H1 (cell line): ENCODE data around the gene TNFRSF14. TPM values are rescaled to one million over a fixed set of nuclear protein-coding genes. Genes with fewer than 3 reads are reported as not detected.

ENCODE experiments used
- CTCF ChIA-PET: fragments of 300-600 bp; sonication (Branson Sonifier 250); formaldehyde crosslinking; loops from one replicate; lab custom pipeline; 2021; ENCODE audit not compliant: partially characterized antibody; lab: Charles Lee
- POLR2A ChIA-PET: fragments of 300-600 bp; sonication (Branson Sonifier 250); formaldehyde crosslinking; loops from one replicate; lab custom pipeline; 2021; ENCODE audit warnings: inconsistent platforms; ENCODE audit not compliant: partially characterized antibody; lab: Charles Lee
- DNase-seq, 2 experiments: peaks; one replicate each; pipeline versions ENCODE4 v3.0.0 to v3.0.0-alpha.2; 2010 to 2022; ENCODE audit warnings: low spot score in 2 of 2, low read depth in 1 of 2, mixed read lengths in 1 of 2
- FAIRE-seq: peaks from 2 replicates; lab custom pipeline; 2011; peaks lifted over from hg19 to GRCh38; lab: Jason Lieb, UNC
- H2AFZ ChIP-seq: 2 replicates; pipeline ENCODE4 v1.8.1; 2012; ENCODE audit warnings: low read length, inconsistent platforms
- H2AK5ac ChIP-seq: 2 replicates; pipeline ENCODE4 v1.6.1; 2013; ENCODE audit warnings: low read depth, low read length
- H2BK120ac ChIP-seq: replicated peaks from 2 replicates; pipeline ENCODE3; 2013; ENCODE audit warnings: low read depth, low read length, inconsistent platforms
- H2BK12ac ChIP-seq: 2 replicates; pipeline ENCODE4 v1.6.1; 2013; ENCODE audit warnings: low read depth, low read length
- H2BK15ac ChIP-seq: 2 replicates; pipeline ENCODE4 v1.6.1; 2013; ENCODE audit warnings: low read length
- H2BK20ac ChIP-seq: 2 replicates; pipeline ENCODE4 v1.6.1; 2013; ENCODE audit warnings: low read length
- H2BK5ac ChIP-seq: 2 replicates; pipeline ENCODE4 v1.6.1; 2013; ENCODE audit warnings: low read depth, low read length
- H3K14ac ChIP-seq: 2 replicates; pipeline ENCODE4 v1.6.1; 2013; ENCODE audit warnings: inconsistent platforms; ENCODE audit not compliant: insufficient read length
- H3K18ac ChIP-seq: 2 replicates; pipeline ENCODE4 v1.6.1; 2013; ENCODE audit warnings: low read length; ENCODE audit errors: extremely low read depth
- H3K23ac ChIP-seq: 2 replicates; pipeline ENCODE4 v1.6.1; 2013; ENCODE audit warnings: inconsistent platforms; ENCODE audit not compliant: insufficient read length
- H3K23me2 ChIP-seq: 2 replicates; pipeline ENCODE4 v1.6.1; 2013; ENCODE audit warnings: low read depth, low read length
- H3K27ac ChIP-seq: 2 replicates; pipeline ENCODE4 v1.6.1; 2011; ENCODE audit warnings: low read depth, low read length, inconsistent platforms
- H3K27me3 ChIP-seq, 4 experiments: replicated peaks in 1 of 4; 1 replicate in 1 of 4; 2 replicates in 3 of 4; pipeline versions ENCODE4 v1.6.1 to v1.8.1; 2011 to 2013; ENCODE audit warnings: low read length in 3 of 4, mild to moderate bottlenecking in 3 of 4, inconsistent platforms in 2 of 4, mixed read lengths in 2 of 4, moderate library complexity in 1 of 4; ENCODE audit not compliant: control insufficient read depth in 3 of 4, insufficient read depth in 3 of 4; ENCODE audit errors: extremely low read depth in 1 of 4
- H3K36me3 ChIP-seq, 4 experiments: 2 replicates each; pipeline versions ENCODE4 v1.6.1 to v1.8.1; 2011 to 2013; ENCODE audit warnings: mild to moderate bottlenecking in 4 of 4, low read length in 3 of 4, moderate library complexity in 2 of 4, control low read depth in 1 of 4, inconsistent platforms in 1 of 4; ENCODE audit not compliant: insufficient read depth in 4 of 4, control insufficient read depth in 2 of 4
- H3K4ac ChIP-seq: replicated peaks from 2 replicates; pipeline ENCODE3; 2013; ENCODE audit warnings: low read length, low read depth, mixed read lengths, inconsistent platforms; ENCODE audit not compliant: insufficient read length
- H3K4me1 ChIP-seq, 4 experiments: replicated peaks in 1 of 4; 1 replicate in 1 of 4; 2 replicates in 3 of 4; pipeline versions ENCODE4 v1.6.1 to v1.8.1; 2011 to 2013; ENCODE audit warnings: low read length in 3 of 4, inconsistent platforms in 2 of 4, mixed read lengths in 1 of 4; ENCODE audit not compliant: insufficient read depth in 4 of 4, control insufficient read depth in 3 of 4
- H3K4me2 ChIP-seq, 2 experiments: 2 replicates each; pipeline versions ENCODE4 v1.6.1 to v1.8.1; 2011 to 2013; ENCODE audit warnings: low read depth in 2 of 2, low read length in 2 of 2, control low read depth in 1 of 2, inconsistent platforms in 1 of 2, mild to moderate bottlenecking in 1 of 2; ENCODE audit not compliant: insufficient read depth in 1 of 2
- H3K4me3 ChIP-seq, 4 experiments: fragments of 200-600, 300-600 bp in 1 of 4; sonication (generic), shearing (Covaris generic), sonication (Bioruptor Twin) in 1 of 4; 2 replicates each; pipeline versions ENCODE4 v1.5.1 to v1.8.1; 2011 to 2016; ENCODE audit warnings: low read length in 4 of 4, low read depth in 3 of 4, control low read depth in 2 of 4, inconsistent platforms in 2 of 4, mild to moderate bottlenecking in 2 of 4, mixed read lengths in 1 of 4, moderate library complexity in 1 of 4; ENCODE audit not compliant: insufficient read depth in 2 of 4; ENCODE audit errors: extremely low read depth in 1 of 4
- H3K56ac ChIP-seq: replicated peaks from 2 replicates; pipeline ENCODE3; 2013; ENCODE audit warnings: low read depth, mild to moderate bottlenecking, mixed read lengths, low read length, inconsistent platforms; ENCODE audit not compliant: insufficient read length
- H3K79me1 ChIP-seq: 2 replicates; pipeline ENCODE4 v1.6.1; 2013; ENCODE audit warnings: low read depth, low read length, control low read depth
- H3K79me2 ChIP-seq, 2 experiments: 2 replicates each; pipeline versions ENCODE4 v1.6.1 to v1.8.1; 2012 to 2013; ENCODE audit warnings: low read length in 2 of 2, mild to moderate bottlenecking in 2 of 2, inconsistent platforms in 1 of 2; ENCODE audit not compliant: insufficient read depth in 2 of 2, control insufficient read depth in 1 of 2
- H3K9ac ChIP-seq, 4 experiments: replicated peaks in 1 of 4; 1 replicate in 1 of 4; 2 replicates in 3 of 4; pipeline versions ENCODE4 v1.6.1 to v1.8.1; 2011 to 2013; ENCODE audit warnings: low read depth in 3 of 4, low read length in 3 of 4, control low read depth in 2 of 4, mild to moderate bottlenecking in 2 of 4, moderate library complexity in 2 of 4, inconsistent platforms in 1 of 4; ENCODE audit errors: extremely low read depth in 1 of 4
- H3K9me3 ChIP-seq, 2 experiments: 2 replicates each; pipeline versions ENCODE4 v1.6.1 to v1.8.1; 2012 to 2013; ENCODE audit warnings: mild to moderate bottlenecking in 2 of 2, moderate library complexity in 2 of 2, control low read depth in 1 of 2, inconsistent platforms in 1 of 2, low read depth in 1 of 2, low read length in 1 of 2, mixed read lengths in 1 of 2; ENCODE audit not compliant: insufficient read depth in 2 of 2
- H4K20me1 ChIP-seq, 2 experiments: replicated peaks in 1 of 2; 2 replicates each; pipeline versions ENCODE3 to v1.8.1; 2011 to 2013; ENCODE audit warnings: inconsistent platforms in 2 of 2, low read length in 2 of 2, mild to moderate bottlenecking in 1 of 2; ENCODE audit not compliant: insufficient read depth in 2 of 2, control insufficient read depth in 1 of 2
- H4K5ac ChIP-seq: 2 replicates; pipeline ENCODE4 v1.6.1; 2013; ENCODE audit warnings: low read length, low read depth, mixed read lengths, inconsistent platforms; ENCODE audit not compliant: insufficient read length
- H4K8ac ChIP-seq: 2 replicates; pipeline ENCODE4 v1.8.0; 2013; ENCODE audit warnings: mild to moderate bottlenecking, moderate library complexity, low read length, inconsistent platforms; ENCODE audit not compliant: insufficient read depth; ENCODE audit errors: extremely low read depth
- H4K91ac ChIP-seq: replicated peaks from 2 replicates; pipeline ENCODE3; 2013; ENCODE audit warnings: low read length, mixed read lengths, inconsistent platforms; ENCODE audit not compliant: insufficient read length
- CREB1 ChIP-seq: IDR thresholded peaks from 2 replicates; pipeline ENCODE4 v1.6.1; 2012; ENCODE audit warnings: inconsistent platforms
- FOSL1 ChIP-seq: IDR thresholded peaks from 2 replicates; pipeline ENCODE4 v1.6.1; 2011; ENCODE audit warnings: mild to moderate bottlenecking, low read depth, low read length, moderate library complexity; ENCODE audit not compliant: insufficient read depth
- HDAC2 ChIP-seq, 2 experiments: fragments of 300-600 bp in 1 of 2; sonication (generic) in 1 of 2; IDR thresholded peaks; 2 replicates each; pipeline ENCODE4 v1.6.1; 2011 to 2012; ENCODE audit warnings: low read depth in 2 of 2, low read length in 2 of 2, mild to moderate bottlenecking in 2 of 2, moderate library complexity in 2 of 2, borderline replicate concordance in 1 of 2, inconsistent platforms in 1 of 2
- JUND ChIP-seq: IDR thresholded peaks from 2 replicates; pipeline ENCODE4 v1.6.1; 2011; ENCODE audit warnings: mild to moderate bottlenecking, improper control_type of control experiment, low read length
- RFX5 ChIP-seq: IDR thresholded peaks from 2 replicates; pipeline ENCODE4 v1.6.1; 2011; ENCODE audit warnings: low read depth, low read length, improper control_type of control experiment, borderline replicate concordance
- RXRA ChIP-seq: IDR thresholded peaks from 2 replicates; pipeline ENCODE4 v1.6.1; 2011; ENCODE audit warnings: low read depth, mild to moderate bottlenecking, low read length, moderate library complexity; ENCODE audit not compliant: insufficient read depth
- SIRT6 ChIP-seq: IDR thresholded peaks from one replicate; pipeline ENCODE4 v1.7.1; 2012; ENCODE audit warnings: low read length, inconsistent platforms
- SIX5 ChIP-seq: IDR thresholded peaks from 2 replicates; pipeline ENCODE4 v1.6.1; 2011; ENCODE audit warnings: mild to moderate bottlenecking, low read depth, low read length
- TCF12 ChIP-seq: IDR thresholded peaks from 2 replicates; pipeline ENCODE4 v1.6.1; 2011; ENCODE audit warnings: low read depth, mild to moderate bottlenecking, low read length
- WGBS, 2 experiments: shearing (Covaris generic) in 1 of 2; methylation state at CpG; one replicate each; pipeline versions ENCODE4 v1.1.6 to v1.1.7; 2013 to 2015; ENCODE audit warnings: low lambda C conversion rate in 2 of 2, mixed read lengths in 2 of 2, inconsistent platforms in 1 of 2, low coverage in 1 of 2, missing lambda C conversion rate in 1 of 2; ENCODE audit not compliant: insufficient replicate concordance in 2 of 2, insufficient coverage in 1 of 2, insufficient read length in 1 of 2; ENCODE audit errors: extremely low coverage in 1 of 2, missing lambda C conversion rate in 1 of 2; 5-methylcytosine and 5-hydroxymethylcytosine counted together
- polyA plus RNA-seq, 7 experiments: library from polyadenylated mRNA; depleted of rRNA in 3 of 7; stranded (reverse) in 5 of 7; unstranded in 2 of 7; fragments of >200 nt in 5 of 7; fragments of 200-250 nt in 2 of 7; gene quantifications; 1 replicate in 5 of 7; 2 replicates in 1 of 7; 4 replicates in 1 of 7; pipeline versions ENCODE4 v1.2.1 to v1.2.3, GENCODE V29; 2011 to 2013; ENCODE audit warnings: missing spikeins in 2 of 7, mixed read lengths in 2 of 7
- total RNA-seq: library from RNA; stranded (reverse); fragmentation: NEBNext Ultra II Directional; extraction: Animal tissue kit (Norgen Biotek cat#: 25700); gene quantifications from 2 replicates; pipeline ENCODE4 v1.2.1, GENCODE V29; 2021
- TF ChIP-seq, protein P1 (sequence below): IDR thresholded peaks from 2 replicates; pipeline ENCODE4 v1.6.1; 2012; ENCODE audit warnings: inconsistent platforms
- TF ChIP-seq, protein P2 (sequence below), 3 experiments: IDR thresholded peaks; 1 replicate in 2 of 3; 2 replicates in 1 of 3; pipeline versions ENCODE4 v1.5.1 to v1.6.1; 2011; ENCODE audit warnings: low read length in 3 of 3, mild to moderate bottlenecking in 3 of 3, inconsistent platforms in 2 of 3, low read depth in 1 of 3, moderate library complexity in 1 of 3; ENCODE audit not compliant: insufficient read depth in 1 of 3; ENCODE audit errors: control extremely low read depth in 1 of 3

Gene TNFRSF14
- total and polyA plus RNA-seq, 2 of the 8 experiments (the other 6 are each of a cell fraction or from before 2014, with no cell fraction given), result 0.36 to 0.50 TPM

DNA sequence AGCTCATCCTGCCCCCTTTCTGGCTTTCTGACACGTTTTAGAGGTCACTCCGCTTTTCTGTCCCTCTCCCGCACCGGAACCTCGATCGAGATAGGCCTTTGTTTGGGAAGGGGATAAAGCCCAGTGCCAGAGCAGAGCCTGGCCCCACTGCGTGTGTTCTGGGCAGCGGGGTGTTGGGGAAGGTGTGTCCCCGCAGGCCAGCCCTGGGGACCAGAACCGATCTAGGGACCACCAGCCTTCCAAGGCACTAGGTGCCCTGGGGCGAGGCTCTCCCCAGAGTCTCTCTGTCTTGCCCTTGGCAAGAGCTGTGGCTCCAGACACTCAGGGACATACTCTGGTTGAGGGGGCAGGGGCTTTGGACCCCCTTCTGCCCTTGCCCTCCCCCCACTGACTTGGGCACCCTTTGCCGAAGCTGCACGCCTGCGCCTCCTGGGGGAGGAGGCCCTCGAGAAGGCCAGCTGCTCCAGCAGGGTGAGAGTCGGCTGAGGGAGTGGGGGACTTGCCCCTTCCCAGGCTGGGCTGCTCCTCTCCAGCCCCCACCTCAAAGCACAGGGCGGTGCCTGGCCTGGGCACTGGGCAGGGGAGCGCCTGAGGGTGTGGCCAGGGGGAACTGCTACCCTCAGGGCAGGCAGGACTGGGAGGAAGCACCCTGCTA, 46.8 kb downstream of the TNFRSF14 start:
- Histone ChIP-seq H3K4me1 (no peaks in the 10 kb centered on the region; a peak in 1 of 7 replicates), H2BK20ac (no peak overlapping the region), H2BK12ac (no peak overlapping the region), H3K18ac (no peak overlapping the region), H4K5ac (no peak overlapping the region), H2BK15ac (no peak overlapping the region), H3K4me3 (no peak overlapping the region), H2BK5ac (no peak overlapping the region), H3K4ac (no peak overlapping the region), H3K14ac (no peak overlapping the region), H2BK120ac (no peak overlapping the region), H4K8ac (no peak overlapping the region), H3K36me3 (no peaks in the 10 kb centered on the region), H3K56ac (no peak overlapping the region), H3K23ac (no peak overlapping the region), H3K9me3 (no peaks in the 10 kb centered on the region), H4K91ac (no peak overlapping the region), H2AFZ (no peak overlapping the region), H3K27ac (no peak overlapping the region), H3K23me2 (no peaks in the 10 kb centered on the region), H4K20me1 (no peaks in the 10 kb centered on the region), H3K9ac (no peak overlapping the region), H2AK5ac (no peak overlapping the region), H3K79me2 (no peaks in the 10 kb centered on the region), H3K4me2 (no peak overlapping the region), H3K79me1 (no peaks in the 10 kb centered on the region), H3K27me3 (no peaks in the 10 kb centered on the region)
- WGBS, 2 experiments, result 85% methylated on average over 12 of the region's 18 CpGs; no CpG with 5 or more reads in 1 of the 2 experiments
- ChIA-PET CTCF (interaction anchor here (0.6 to 1.4 kb wide), 2 partner anchors 11 to 659 kb away, joined by 3 read pairs; no protein-coding TSS in a partner anchor), POLR2A (no interaction called here)
- no peak for FAIRE-seq
- peak in 1 of 2 experiments; percentile 34 for DNase-seq
- TF ChIP-seq RFX5, result no peak
- TF ChIP-seq TCF12, result no peak
- TF ChIP-seq, protein P1, sequence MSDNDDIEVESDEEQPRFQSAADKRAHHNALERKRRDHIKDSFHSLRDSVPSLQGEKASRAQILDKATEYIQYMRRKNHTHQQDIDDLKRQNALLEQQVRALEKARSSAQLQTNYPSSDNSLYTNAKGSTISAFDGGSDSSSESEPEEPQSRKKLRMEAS, result no peak
- TF ChIP-seq FOSL1, result no peak
- TF ChIP-seq SIX5, result no peak
- TF ChIP-seq HDAC2 (IDR thresholded peaks at IDR 0.05; ENCODE audit: borderline replicate concordance in 1 of 2, low read depth in 2 of 2, low read length in 2 of 2), result no peak
- no peak for TF ChIP-seq RXRA
- TF ChIP-seq, protein P2, sequence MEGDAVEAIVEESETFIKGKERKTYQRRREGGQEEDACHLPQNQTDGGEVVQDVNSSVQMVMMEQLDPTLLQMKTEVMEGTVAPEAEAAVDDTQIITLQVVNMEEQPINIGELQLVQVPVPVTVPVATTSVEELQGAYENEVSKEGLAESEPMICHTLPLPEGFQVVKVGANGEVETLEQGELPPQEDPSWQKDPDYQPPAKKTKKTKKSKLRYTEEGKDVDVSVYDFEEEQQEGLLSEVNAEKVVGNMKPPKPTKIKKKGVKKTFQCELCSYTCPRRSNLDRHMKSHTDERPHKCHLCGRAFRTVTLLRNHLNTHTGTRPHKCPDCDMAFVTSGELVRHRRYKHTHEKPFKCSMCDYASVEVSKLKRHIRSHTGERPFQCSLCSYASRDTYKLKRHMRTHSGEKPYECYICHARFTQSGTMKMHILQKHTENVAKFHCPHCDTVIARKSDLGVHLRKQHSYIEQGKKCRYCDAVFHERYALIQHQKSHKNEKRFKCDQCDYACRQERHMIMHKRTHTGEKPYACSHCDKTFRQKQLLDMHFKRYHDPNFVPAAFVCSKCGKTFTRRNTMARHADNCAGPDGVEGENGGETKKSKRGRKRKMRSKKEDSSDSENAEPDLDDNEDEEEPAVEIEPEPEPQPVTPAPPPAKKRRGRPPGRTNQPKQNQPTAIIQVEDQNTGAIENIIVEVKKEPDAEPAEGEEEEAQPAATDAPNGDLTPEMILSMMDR (IDR thresholded peaks at IDR 0.05; ENCODE audit: control extremely low read depth in 1 of 3, insufficient read depth in 1 of 3, low read depth in 1 of 3, low read length in 3 of 3), result no peak
- no peak for TF ChIP-seq SIRT6
- no peak for TF ChIP-seq CREB1
- no peak for TF ChIP-seq JUND
